Measurements from ENCODE around the gene C2orf76.

C2orf76 gene

GRCh38 chr2:119266091-119266589, 100.5 kb downstream of the C2orf76 start:
- H3K36me3 ChIP-seq (ENCODE audit: control insufficient read depth in 1 of 2, insufficient read depth in 2 of 2, low read length in 2 of 2) = no peaks in the 10 kb centered on the region
- no peak overlapping the region for H2BK12ac ChIP-seq (ENCODE audit: low read length)
- H3K79me1 ChIP-seq (ENCODE audit: low read length) = no peaks in the 10 kb centered on the region
- no peak for DNase-seq
- H3K18ac ChIP-seq (ENCODE audit: low read length) = no peak overlapping the region
- no peak overlapping the region for H2BK120ac ChIP-seq (ENCODE audit: insufficient read depth, low read length, poor library complexity)
- H3K4ac ChIP-seq (ENCODE audit: low read depth, low read length) = no peak overlapping the region
- no peak overlapping the region for H2AK5ac ChIP-seq (ENCODE audit: low read length)
- H3K9ac ChIP-seq (ENCODE audit: low read length) = no peak overlapping the region
- no peaks in the 10 kb centered on the region for H3K27me3 ChIP-seq (ENCODE audit: insufficient read depth, low read length)
- no peak overlapping the region for H3K14ac ChIP-seq (ENCODE audit: low read length)
- H3K4me2 ChIP-seq (ENCODE audit: low read length) = no peak overlapping the region
- H2BK5ac ChIP-seq (ENCODE audit: low read depth, low read length, poor library complexity) = no peak overlapping the region
- no peak overlapping the region for H3K4me3 ChIP-seq (ENCODE audit: low read depth, low read length)
- H4K8ac ChIP-seq (ENCODE audit: low read depth, low read length) = no peak overlapping the region
- no peak overlapping the region for H4K91ac ChIP-seq (ENCODE audit: low read depth, low read length)
- H3K23ac ChIP-seq (ENCODE audit: low read length) = no peak overlapping the region
- no peaks in the 10 kb centered on the region for H3K79me2 ChIP-seq (ENCODE audit: control insufficient read depth, insufficient read depth, low read length, poor library complexity)
- H2AFZ ChIP-seq (ENCODE audit: insufficient read depth, low read length, poor library complexity) = no peak overlapping the region
- H3K9me3 ChIP-seq (ENCODE audit: insufficient read depth, low read depth, low read length) = no peaks in the 10 kb centered on the region
- H3K27ac ChIP-seq (ENCODE audit: low read depth, low read length) = no peak overlapping the region
- no peaks in the 10 kb centered on the region for H3K4me1 ChIP-seq (ENCODE audit: control insufficient read depth in 1 of 2, insufficient read depth in 2 of 2, low read length in 2 of 2)
- H4K12ac ChIP-seq (ENCODE audit: low read depth, low read length) = no peak overlapping the region
- no CpG with 5 or more reads among the region's 8 CpGs for WGBS (ENCODE audit: extremely low coverage, insufficient coverage, insufficient read length)

GRCh38 chr2:119265693-119266066, 101.0 kb downstream of the C2orf76 start:
- Histone ChIP-seq H2BK12ac (ENCODE audit: low read length) (no peak overlapping the region), H2BK120ac (ENCODE audit: insufficient read depth, low read length, poor library complexity) (no peak overlapping the region), H3K14ac (ENCODE audit: low read length) (no peak overlapping the region), H3K4me1 (ENCODE audit: control insufficient read depth in 1 of 2, insufficient read depth in 2 of 2, low read length in 2 of 2) (no peaks in the 10 kb centered on the region), H3K79me1 (ENCODE audit: low read length) (no peaks in the 10 kb centered on the region), H3K27me3 (ENCODE audit: insufficient read depth, low read length) (no peaks in the 10 kb centered on the region), H2BK5ac (ENCODE audit: low read depth, low read length, poor library complexity) (no peak overlapping the region), H3K36me3 (ENCODE audit: control insufficient read depth in 1 of 2, insufficient read depth in 2 of 2, low read length in 2 of 2) (no peaks in the 10 kb centered on the region), H4K12ac (ENCODE audit: low read depth, low read length) (no peak overlapping the region), H3K4me3 (ENCODE audit: low read depth, low read length) (no peak overlapping the region), H4K8ac (ENCODE audit: low read depth, low read length) (no peak overlapping the region), H3K4ac (ENCODE audit: low read depth, low read length) (no peak overlapping the region), H3K18ac (ENCODE audit: low read length) (no peak overlapping the region), H3K9ac (ENCODE audit: low read length) (no peak overlapping the region), H2AK5ac (ENCODE audit: low read length) (no peak overlapping the region), H3K27ac (ENCODE audit: low read depth, low read length) (no peak overlapping the region), H3K9me3 (ENCODE audit: insufficient read depth, low read depth, low read length) (no peaks in the 10 kb centered on the region), H2AFZ (ENCODE audit: insufficient read depth, low read length, poor library complexity) (no peak overlapping the region), H3K79me2 (ENCODE audit: control insufficient read depth, insufficient read depth, low read length, poor library complexity) (no peaks in the 10 kb centered on the region), H3K4me2 (ENCODE audit: low read length) (no peak overlapping the region), H4K91ac (ENCODE audit: low read depth, low read length) (no peak overlapping the region), H3K23ac (ENCODE audit: low read length) (no peak overlapping the region)
- WGBS (ENCODE audit: extremely low coverage, insufficient coverage, insufficient read length) = no CpG with 5 or more reads among the region's 6 CpGs
- no peak for DNase-seq

GRCh38 chr2:119264781-119265692, 101.6 kb downstream of the C2orf76 start:
- Histone ChIP-seq H2AK5ac (ENCODE audit: low read length) (no peak overlapping the region), H3K14ac (ENCODE audit: low read length) (no peak overlapping the region), H3K79me2 (ENCODE audit: control insufficient read depth, insufficient read depth, low read length, poor library complexity) (no peaks in the 10 kb centered on the region), H3K36me3 (ENCODE audit: control insufficient read depth in 1 of 2, insufficient read depth in 2 of 2, low read length in 2 of 2) (no peaks in the 10 kb centered on the region), H2BK120ac (ENCODE audit: insufficient read depth, low read length, poor library complexity) (no peak overlapping the region), H3K4ac (ENCODE audit: low read depth, low read length) (no peak overlapping the region), H3K4me1 (ENCODE audit: control insufficient read depth in 1 of 2, insufficient read depth in 2 of 2, low read length in 2 of 2) (no peaks in the 10 kb centered on the region), H3K9me3 (ENCODE audit: insufficient read depth, low read depth, low read length) (no peaks in the 10 kb centered on the region), H3K27ac (ENCODE audit: low read depth, low read length) (no peak overlapping the region), H4K12ac (ENCODE audit: low read depth, low read length) (no peak overlapping the region), H2BK5ac (ENCODE audit: low read depth, low read length, poor library complexity) (no peak overlapping the region), H3K4me3 (ENCODE audit: low read depth, low read length) (no peak overlapping the region), H3K4me2 (ENCODE audit: low read length) (no peak overlapping the region), H3K18ac (ENCODE audit: low read length) (no peak overlapping the region), H2BK12ac (ENCODE audit: low read length) (no peak overlapping the region), H3K9ac (ENCODE audit: low read length) (no peak overlapping the region), H3K79me1 (ENCODE audit: low read length) (no peaks in the 10 kb centered on the region), H3K27me3 (ENCODE audit: insufficient read depth, low read length) (no peaks in the 10 kb centered on the region), H4K91ac (ENCODE audit: low read depth, low read length) (no peak overlapping the region), H4K8ac (ENCODE audit: low read depth, low read length) (no peak overlapping the region), H3K23ac (ENCODE audit: low read length) (no peak overlapping the region), H2AFZ (ENCODE audit: insufficient read depth, low read length, poor library complexity) (no peak overlapping the region)
- WGBS (ENCODE audit: extremely low coverage, insufficient coverage, insufficient read length) = no CpG with 5 or more reads among the region's 13 CpGs
- peak; percentile 57 to 74 for DNase-seq

GRCh38 chr2:119263656-119264055, 103.0 kb downstream of the C2orf76 start:
- no CpG with 5 or more reads among the region's 5 CpGs for WGBS (ENCODE audit: extremely low coverage, insufficient coverage, insufficient read length)
- H3K4me3 ChIP-seq (ENCODE audit: low read depth, low read length) = no peak overlapping the region
- H3K18ac ChIP-seq (ENCODE audit: low read length) = no peak overlapping the region
- H3K79me1 ChIP-seq (ENCODE audit: low read length) = no peaks in the 10 kb centered on the region
- H3K27ac ChIP-seq (ENCODE audit: low read depth, low read length) = no peak overlapping the region
- no peak overlapping the region for H4K91ac ChIP-seq (ENCODE audit: low read depth, low read length)
- no peaks in the 10 kb centered on the region for H3K27me3 ChIP-seq (ENCODE audit: insufficient read depth, low read length)
- no peaks in the 10 kb centered on the region for H3K36me3 ChIP-seq (ENCODE audit: control insufficient read depth in 1 of 2, insufficient read depth in 2 of 2, low read length in 2 of 2)
- no peak overlapping the region for H4K8ac ChIP-seq (ENCODE audit: low read depth, low read length)
- no peak for DNase-seq
- H3K9ac ChIP-seq (ENCODE audit: low read length) = no peak overlapping the region
- no peak overlapping the region for H3K4ac ChIP-seq (ENCODE audit: low read depth, low read length)
- no peak overlapping the region for H3K4me2 ChIP-seq (ENCODE audit: low read length)
- peaks cover 7% of the 10 kb centered on the region in 2 experiments for H3K4me1 ChIP-seq (ENCODE audit: control insufficient read depth in 1 of 2, insufficient read depth in 2 of 2, low read length in 2 of 2)
- H3K14ac ChIP-seq (ENCODE audit: low read length) = no peak overlapping the region
- no peak overlapping the region for H4K12ac ChIP-seq (ENCODE audit: low read depth, low read length)
- H2BK5ac ChIP-seq (ENCODE audit: low read depth, low read length, poor library complexity) = no peak overlapping the region
- no peak overlapping the region for H2AK5ac ChIP-seq (ENCODE audit: low read length)
- H2BK12ac ChIP-seq (ENCODE audit: low read length) = no peak overlapping the region
- H3K23ac ChIP-seq (ENCODE audit: low read length) = no peak overlapping the region
- no peak overlapping the region for H2AFZ ChIP-seq (ENCODE audit: insufficient read depth, low read length, poor library complexity)
- no peak overlapping the region for H2BK120ac ChIP-seq (ENCODE audit: insufficient read depth, low read length, poor library complexity)
- no peaks in the 10 kb centered on the region for H3K9me3 ChIP-seq (ENCODE audit: insufficient read depth, low read depth, low read length)
- no peaks in the 10 kb centered on the region for H3K79me2 ChIP-seq (ENCODE audit: control insufficient read depth, insufficient read depth, low read length, poor library complexity)
